ENCODE measurements around the gene SPECC1. TPM values are rescaled to one million over a fixed set of nuclear protein-coding genes. Genes with fewer than 3 reads are reported as not detected.
"Not testable (repeated sequence)": the region's sequence is repeated elsewhere in the genome, so short reads cannot be mapped to it uniquely, and the experiment has no call there.

SPECC1 gene
- total and polyA plus RNA-seq, 8 donors: 6.1 to 38.3 (median 7.1) TPM

GRCh38 chr17:20230924-20231323 lies 221.8 kb downstream of the SPECC1 start:
- no peaks in the 10 kb centered on the region for H3K4me1 ChIP-seq
- DNase-seq (no peak), ATAC-seq (no peak)
- TF ChIP-seq CTCF (IDR thresholded peaks at IDR 0.05): no peak
- H3K4me3 ChIP-seq: no peak overlapping the region
- no peaks in the 10 kb centered on the region for H3K27me3 ChIP-seq
- intact Hi-C loops (cut with DNase I): loop anchor here in 1 of 2 donors (10.0 kb wide), 1 partner anchor 84 kb away; no protein-coding TSS in a partner anchor
- peaks cover 0 to 17% of the 10 kb centered on the region in 2 donors for H3K36me3 ChIP-seq
- no peaks in the 10 kb centered on the region for H3K9me3 ChIP-seq
- no peak overlapping the region for H3K27ac ChIP-seq

- Histone ChIP-seq H3K9me3 (no peaks in the 10 kb centered on the region), H3K27me3 (no peaks in the 10 kb centered on the region), H3K36me3 (peaks cover 0 to 24% of the 10 kb centered on the region in 2 donors), H3K4me1 (no peaks in the 10 kb centered on the region), H3K27ac (no peak overlapping the region), H3K4me3 (no peak overlapping the region)
- ATAC-seq (no peak), DNase-seq (no peak)
- no peak for TF ChIP-seq CTCF (IDR thresholded peaks at IDR 0.05)
- intact Hi-C loops (cut with DNase I): loop anchor here in 1 of 2 donors (10.0 kb wide), 1 partner anchor 82 kb away; no protein-coding TSS in a partner anchor
These were observed 223.5 kb downstream of the SPECC1 start for GRCh38 chr17:20232611-20233010.

- peaks cover 0 to 27% of the 10 kb centered on the region in 2 donors for H3K36me3 ChIP-seq
- no peaks in the 10 kb centered on the region for H3K4me1 ChIP-seq
- H3K4me3 ChIP-seq: no peak overlapping the region
- no peak overlapping the region for H3K27ac ChIP-seq
- H3K27me3 ChIP-seq: no peaks in the 10 kb centered on the region
- TF ChIP-seq CTCF (IDR thresholded peaks at IDR 0.05): no peak
- no peak for DNase-seq
- no peaks in the 10 kb centered on the region for H3K9me3 ChIP-seq
- ATAC-seq: no peak
- intact Hi-C loops (cut with DNase I): loop anchor here in 1 of 2 donors (10.0 kb wide), 1 partner anchor 81 kb away; no protein-coding TSS in a partner anchor
These were observed 225.1 kb downstream of the SPECC1 start for GRCh38 chr17:20234276-20234675.

- ATAC-seq (no peak), DNase-seq (no peak)
- H3K36me3 ChIP-seq: peaks cover 0 to 27% of the 10 kb centered on the region in 2 donors
- H3K9me3 ChIP-seq: no peaks in the 10 kb centered on the region
- no peak overlapping the region for H3K27ac ChIP-seq
- no peak overlapping the region for H3K4me3 ChIP-seq
- TF ChIP-seq CTCF (IDR thresholded peaks at IDR 0.05): no peak
- H3K4me1 ChIP-seq: no peaks in the 10 kb centered on the region
- no peaks in the 10 kb centered on the region for H3K27me3 ChIP-seq
- intact Hi-C loops (cut with DNase I): loop anchor here in 1 of 2 donors (10.0 kb wide), 1 partner anchor 79 kb away; no protein-coding TSS in a partner anchor
These were observed 226.6 kb downstream of the SPECC1 start for GRCh38 chr17:20235747-20236146.

GRCh38 chr17:20236578-20237227 lies 227.5 kb downstream of the SPECC1 start:
- TF ChIP-seq CTCF (IDR thresholded peaks at IDR 0.05): no peak
- ATAC-seq (no peak), DNase-seq (no peak)
- Histone ChIP-seq H3K27ac (no peak overlapping the region), H3K4me3 (no peak overlapping the region), H3K9me3 (no peaks in the 10 kb centered on the region), H3K36me3 (peaks cover 0 to 24% of the 10 kb centered on the region in 2 donors), H3K4me1 (no peaks in the 10 kb centered on the region), H3K27me3 (no peaks in the 10 kb centered on the region)
- intact Hi-C loops (cut with DNase I): loop anchor here in 1 of 2 donors (10.0 kb wide), 1 partner anchor 78 kb away; no protein-coding TSS in a partner anchor

- not testable (repeated sequence) for ATAC-seq, H3K4me1 ChIP-seq, DNase-seq
These were observed 230.6 kb downstream of the SPECC1 start for GRCh38 chr17:20239776-20240175.

More at GRCh38 chr17:20239776-20240175, 230.6 kb downstream of the SPECC1 start:
- not testable (repeated sequence) for H3K27me3 ChIP-seq, H3K9me3 ChIP-seq, H3K27ac ChIP-seq, H3K4me3 ChIP-seq
- intact Hi-C loops (cut with DNase I): loop anchor here in 1 of 2 donors (10.0 kb wide), 1 partner anchor 75 kb away; no protein-coding TSS in a partner anchor
- H3K36me3 ChIP-seq: peaks cover 0 to 10% of the 10 kb centered on the region in 2 donors
